H9 (cell line): ENCODE data around the gene LAMA3. TPM values are rescaled to one million over a fixed set of nuclear protein-coding genes. Genes with fewer than 3 reads are reported as not detected.

Experiments used
- DNase-seq: peaks from one replicate; pipeline ENCODE4 v3.0.0-alpha.2; 2017
- H2AFZ ChIP-seq: one replicate; pipeline ENCODE4 v1.6.1; 2013; ENCODE audit warnings: mild to moderate bottlenecking, low read length, control low read depth, moderate library complexity
- H2AK5ac ChIP-seq: 2 replicates; pipeline ENCODE4 v1.6.1; 2013; ENCODE audit warnings: low read length, control low read depth, mixed read lengths; ENCODE audit not compliant: insufficient read length
- H2BK120ac ChIP-seq: one replicate; pipeline ENCODE4 v1.6.1; 2013; ENCODE audit warnings: low read depth, mild to moderate bottlenecking, low read length, control low read depth, inconsistent platforms; ENCODE audit not compliant: poor library complexity, severe bottlenecking
- H2BK12ac ChIP-seq: 2 replicates; pipeline ENCODE4 v1.6.1; 2013; ENCODE audit warnings: low read length, control low read depth, mixed read lengths, low read depth; ENCODE audit not compliant: insufficient read length
- H2BK15ac ChIP-seq: 2 replicates; pipeline ENCODE4 v1.6.1; 2013; ENCODE audit warnings: low read depth, low read length, control low read depth
- H2BK20ac ChIP-seq: one replicate; pipeline ENCODE4 v1.6.1; 2013; ENCODE audit warnings: low read depth, mild to moderate bottlenecking, low read length, control low read depth, inconsistent platforms; ENCODE audit not compliant: poor library complexity, severe bottlenecking
- H2BK5ac ChIP-seq: 2 replicates; pipeline ENCODE4 v1.6.1; 2013; ENCODE audit warnings: low read length, control low read depth, mixed read lengths; ENCODE audit not compliant: insufficient read length
- H3K14ac ChIP-seq: 2 replicates; pipeline ENCODE4 v1.6.1; 2013; ENCODE audit warnings: low read length, control low read depth; ENCODE audit not compliant: insufficient read depth
- H3K18ac ChIP-seq: 2 replicates; pipeline ENCODE4 v1.6.1; 2013; ENCODE audit warnings: low read depth, mild to moderate bottlenecking, mixed read lengths, low read length, control low read depth; ENCODE audit not compliant: insufficient read length
- H3K23ac ChIP-seq: 2 replicates; pipeline ENCODE4 v1.6.1; 2013; ENCODE audit warnings: low read length, control low read depth, mixed read lengths, low read depth; ENCODE audit not compliant: insufficient read length
- H3K23me2 ChIP-seq: 2 replicates; pipeline ENCODE4 v1.6.1; 2013; ENCODE audit warnings: low read depth, mild to moderate bottlenecking, mixed read lengths, low read length, control low read depth; ENCODE audit not compliant: insufficient read length, poor library complexity, severe bottlenecking
- H3K27ac ChIP-seq: 2 replicates; pipeline ENCODE4 v1.5.1; 2013; ENCODE audit warnings: low read length, control low read depth, mixed read lengths, low read depth; ENCODE audit not compliant: insufficient read length
- H3K27me3 ChIP-seq: 2 replicates; pipeline ENCODE4 v1.6.1; 2013; ENCODE audit warnings: low read length, control low read depth, inconsistent platforms; ENCODE audit not compliant: insufficient read depth
- H3K4ac ChIP-seq: 2 replicates; pipeline ENCODE4 v1.6.1; 2013; ENCODE audit warnings: low read depth, mild to moderate bottlenecking, control low read depth, inconsistent platforms, low read length, moderate library complexity
- H3K4me1 ChIP-seq: 2 replicates; pipeline ENCODE4 v1.6.1; 2013; ENCODE audit warnings: low read length, control low read depth, inconsistent platforms; ENCODE audit not compliant: insufficient read depth
- H3K4me2 ChIP-seq: 2 replicates; pipeline ENCODE4 v1.6.1; 2013; ENCODE audit warnings: low read length, control low read depth, mixed read lengths; ENCODE audit not compliant: insufficient read length, insufficient read depth
- H3K56ac ChIP-seq: 2 replicates; pipeline ENCODE4 v1.6.1; 2013; ENCODE audit warnings: low read depth, mild to moderate bottlenecking, mixed read lengths, low read length, control low read depth; ENCODE audit not compliant: insufficient read length
- H3K79me1 ChIP-seq: 2 replicates; pipeline ENCODE4 v1.6.1; 2013; ENCODE audit warnings: low read depth, mild to moderate bottlenecking, moderate library complexity, low read length, control low read depth, inconsistent platforms; ENCODE audit not compliant: insufficient read depth, poor library complexity, severe bottlenecking
- H3K79me2 ChIP-seq: 2 replicates; pipeline ENCODE4 v1.6.1; 2013; ENCODE audit warnings: low read length, control low read depth, inconsistent platforms; ENCODE audit not compliant: insufficient read depth
- H3K9ac ChIP-seq: 2 replicates; pipeline ENCODE4 v1.6.1; 2013; ENCODE audit warnings: low read length, control low read depth, mixed read lengths; ENCODE audit not compliant: insufficient read length; ENCODE audit errors: extremely low read depth
- H3K9me3 ChIP-seq: one replicate; pipeline ENCODE4 v1.6.1; 2013; ENCODE audit warnings: low read depth, low read length, inconsistent platforms; ENCODE audit not compliant: control insufficient read depth
- H3T11ph ChIP-seq: one replicate; pipeline ENCODE4 v1.6.1; 2013; ENCODE audit warnings: mild to moderate bottlenecking, low read length, control low read depth, inconsistent platforms
- H4K20me1 ChIP-seq: one replicate; pipeline ENCODE4 v1.6.1; 2013; ENCODE audit not compliant: control insufficient read depth, insufficient read length, insufficient read depth
- H4K5ac ChIP-seq: 2 replicates; pipeline ENCODE4 v1.6.1; 2013; ENCODE audit warnings: low read depth, mild to moderate bottlenecking, mixed read lengths, low read length, control low read depth; ENCODE audit not compliant: insufficient read length
- H4K8ac ChIP-seq: replicated peaks from 2 replicates; pipeline ENCODE4 v1.6.1; 2013; ENCODE audit warnings: low read length, control low read depth, mixed read lengths, low read depth; ENCODE audit not compliant: insufficient read length
- H4K91ac ChIP-seq: 2 replicates; pipeline ENCODE4 v1.6.1; 2013; ENCODE audit warnings: low read depth, mild to moderate bottlenecking, moderate library complexity, mixed read lengths, low read length, control low read depth; ENCODE audit not compliant: insufficient read length
- H3K27ac Mint-ChIP-seq, 3 experiments: 2 replicates in 2 of 3; 3 replicates in 1 of 3; pipeline ENCODE4 v1.8.0; 2020 to 2021; ENCODE audit warnings: mixed read lengths in 3 of 3, mild to moderate bottlenecking in 1 of 3, moderate library complexity in 1 of 3
- H3K27me3 Mint-ChIP-seq: 2 replicates; pipeline ENCODE4 v1.8.0; 2021; ENCODE audit warnings: low read depth, mild to moderate bottlenecking, moderate library complexity, mixed read lengths
- H3K36me3 Mint-ChIP-seq, 3 experiments: 2 replicates in 2 of 3; 3 replicates in 1 of 3; pipeline ENCODE4 v1.8.0; 2020 to 2021; ENCODE audit warnings: low read depth in 3 of 3, mixed read lengths in 3 of 3; ENCODE audit not compliant: insufficient read depth in 1 of 3
- H3K4me1 Mint-ChIP-seq, 2 experiments: 2 replicates each; pipeline ENCODE4 v1.8.0; 2020; ENCODE audit warnings: mixed read lengths in 2 of 2
- H3K4me3 Mint-ChIP-seq, 2 experiments: 2 replicates in 1 of 2; 3 replicates in 1 of 2; pipeline ENCODE4 v1.8.0; 2020 to 2021; ENCODE audit warnings: mild to moderate bottlenecking in 2 of 2, mixed read lengths in 2 of 2, moderate library complexity in 1 of 2
- H3K9me3 Mint-ChIP-seq, 2 experiments: 2 replicates in 1 of 2; 3 replicates in 1 of 2; pipeline ENCODE4 v1.8.0; 2020; ENCODE audit warnings: mild to moderate bottlenecking in 2 of 2, mixed read lengths in 2 of 2, moderate library complexity in 1 of 2
- CTCF ChIP-seq: fragments of 200-600 bp; sonication (generic); conservative IDR thresholded peaks from 3 replicates; pipeline ENCODE4 v1.8.0; 2021; ENCODE audit warnings: antibody characterized with exemption, mild to moderate bottlenecking
- WGBS: extraction: QIAGEN DNeasy Blood & Tissue Kit; methylation state at CpG from one replicate; pipeline ENCODE4 v1.1.7; 2013; ENCODE audit warnings: missing lambda C conversion rate, low lambda C conversion rate, mixed read lengths; ENCODE audit not compliant: insufficient read length; ENCODE audit errors: extremely low coverage; 5-methylcytosine and 5-hydroxymethylcytosine counted together
- total RNA-seq: library from RNA; stranded (reverse); gene quantifications from 2 replicates; pipeline ENCODE4 v1.2.1, GENCODE V29; 2021

The LAMA3 gene
- total RNA-seq, 1 experiment from 2014 or later: 0.33 TPM

- H3K4ac ChIP-seq: no peak overlapping the region
- H3K23ac ChIP-seq: no peak overlapping the region
- no CpG with 5 or more reads among the region's 1 CpG for WGBS
- H2BK120ac ChIP-seq: no peak overlapping the region
- no peaks in the 10 kb centered on the region for H3K79me2 ChIP-seq
- peaks cover 12 to 14% of the 10 kb centered on the region in 2 experiments for H3K4me1 Mint-ChIP-seq
- no peak overlapping the region for H4K5ac ChIP-seq
- H4K20me1 ChIP-seq: no peaks in the 10 kb centered on the region
- H3K4me1 ChIP-seq: peaks cover 4% of the 10 kb centered on the region; the same call in 1 of the 2 replicates
- H3K56ac ChIP-seq: no peak overlapping the region
- H3K36me3 Mint-ChIP-seq: no peaks in the 10 kb centered on the region
- no peak overlapping the region for H2BK12ac ChIP-seq
- no peak overlapping the region for H2AFZ ChIP-seq
- no peak overlapping the region for H3T11ph ChIP-seq
- H3K14ac ChIP-seq: no peak overlapping the region
- H2BK20ac ChIP-seq: no peak overlapping the region
- no peak overlapping the region for H4K8ac ChIP-seq
- no peaks in the 10 kb centered on the region; a peak in 1 of 5 replicates for H3K9me3 Mint-ChIP-seq
- H3K9me3 ChIP-seq: no peaks in the 10 kb centered on the region
- no peak overlapping the region for H3K18ac ChIP-seq
- H3K27ac ChIP-seq: no peak overlapping the region
- no peaks in the 10 kb centered on the region for H3K27me3 ChIP-seq
- H3K27me3 Mint-ChIP-seq: no peaks in the 10 kb centered on the region; the same call in none of the 2 replicates
- H3K4me3 Mint-ChIP-seq: no peak overlapping the region
- H2BK15ac ChIP-seq: no peak overlapping the region
- DNase-seq: no peak
- H2BK5ac ChIP-seq: no peak overlapping the region
- no peak overlapping the region for H3K9ac ChIP-seq
- H2AK5ac ChIP-seq: no peak overlapping the region
- H3K79me1 ChIP-seq: no peaks in the 10 kb centered on the region
- no peak overlapping the region for H3K27ac Mint-ChIP-seq
- no peak overlapping the region for H4K91ac ChIP-seq
- H3K23me2 ChIP-seq: no peaks in the 10 kb centered on the region
- H3K4me2 ChIP-seq: no peak overlapping the region
- no peak for TF ChIP-seq CTCF
These were observed 95.6 kb downstream of the LAMA3 start for GRCh38 chr18:23784832-23785245.
